ENCODE results near the gene CDKL1.

Gene CDKL1

DNA sequence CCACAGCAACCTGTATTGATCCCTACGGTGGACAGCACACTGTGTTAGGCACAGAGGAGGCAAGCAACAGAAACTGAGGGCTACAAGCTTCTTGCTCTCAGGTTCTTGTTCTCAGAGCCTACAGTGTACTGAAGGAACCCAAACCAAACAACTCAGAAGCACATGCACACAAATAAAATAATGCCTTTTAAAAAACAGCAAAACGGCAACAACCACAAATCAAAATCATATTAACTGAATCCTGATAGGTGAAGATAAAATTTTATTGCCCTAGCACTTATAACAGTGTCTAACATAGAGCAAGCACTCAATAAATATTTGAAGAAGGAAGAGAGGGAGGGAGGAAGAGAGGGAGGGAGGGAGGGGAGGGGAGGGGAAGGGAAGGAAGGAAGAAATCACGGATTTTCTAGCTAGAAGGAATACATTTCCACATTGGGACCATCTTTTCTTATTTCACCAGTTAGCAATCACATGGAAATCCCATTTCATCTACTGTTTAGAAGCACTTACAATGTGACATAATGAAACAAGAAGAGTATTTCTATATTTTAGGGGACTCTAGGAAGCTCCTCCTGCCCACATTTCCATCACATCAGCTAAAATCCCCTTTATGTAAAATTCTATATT, 57.4 kb downstream of the CDKL1 start:
- Histone ChIP-seq H3K27me3 (ENCODE audit: control insufficient read depth, low read length) (no peaks in the 10 kb centered on the region), H3K4me2 (ENCODE audit: low read length) (no peak overlapping the region), H3K9me3 (ENCODE audit: control insufficient read depth, insufficient read depth, low read length) (no peaks in the 10 kb centered on the region), H3K4me1 (ENCODE audit: control insufficient read depth, low read length) (peaks cover 14% of the 10 kb centered on the region), H3K36me3 (ENCODE audit: control insufficient read depth, low read length) (no peaks in the 10 kb centered on the region), H3K79me2 (ENCODE audit: control insufficient read depth, low read length) (no peaks in the 10 kb centered on the region), H3F3A (ENCODE audit: control insufficient read depth, insufficient read depth) (no peaks in the 10 kb centered on the region), H4K20me1 (ENCODE audit: control insufficient read depth, insufficient read depth, low read depth, low read length) (no peaks in the 10 kb centered on the region), H3K4me3 (ENCODE audit: low read length) (no peak overlapping the region), H3K9me2 (replicated peaks; ENCODE audit: control insufficient read depth, low read length) (no peaks in the 10 kb centered on the region), H3K27ac (ENCODE audit: low read depth, low read length) (no peak overlapping the region)
- TF ChIP-seq, protein P1, sequence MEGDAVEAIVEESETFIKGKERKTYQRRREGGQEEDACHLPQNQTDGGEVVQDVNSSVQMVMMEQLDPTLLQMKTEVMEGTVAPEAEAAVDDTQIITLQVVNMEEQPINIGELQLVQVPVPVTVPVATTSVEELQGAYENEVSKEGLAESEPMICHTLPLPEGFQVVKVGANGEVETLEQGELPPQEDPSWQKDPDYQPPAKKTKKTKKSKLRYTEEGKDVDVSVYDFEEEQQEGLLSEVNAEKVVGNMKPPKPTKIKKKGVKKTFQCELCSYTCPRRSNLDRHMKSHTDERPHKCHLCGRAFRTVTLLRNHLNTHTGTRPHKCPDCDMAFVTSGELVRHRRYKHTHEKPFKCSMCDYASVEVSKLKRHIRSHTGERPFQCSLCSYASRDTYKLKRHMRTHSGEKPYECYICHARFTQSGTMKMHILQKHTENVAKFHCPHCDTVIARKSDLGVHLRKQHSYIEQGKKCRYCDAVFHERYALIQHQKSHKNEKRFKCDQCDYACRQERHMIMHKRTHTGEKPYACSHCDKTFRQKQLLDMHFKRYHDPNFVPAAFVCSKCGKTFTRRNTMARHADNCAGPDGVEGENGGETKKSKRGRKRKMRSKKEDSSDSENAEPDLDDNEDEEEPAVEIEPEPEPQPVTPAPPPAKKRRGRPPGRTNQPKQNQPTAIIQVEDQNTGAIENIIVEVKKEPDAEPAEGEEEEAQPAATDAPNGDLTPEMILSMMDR (IDR thresholded peaks at IDR 0.05; ENCODE audit: low read depth, low read length, poor library complexity, severe bottlenecking) = no peak
- no peak for TF ChIP-seq EZH2phosphoT487 (IDR thresholded peaks at IDR 0.05; ENCODE audit: borderline replicate concordance, low read length)

DNA sequence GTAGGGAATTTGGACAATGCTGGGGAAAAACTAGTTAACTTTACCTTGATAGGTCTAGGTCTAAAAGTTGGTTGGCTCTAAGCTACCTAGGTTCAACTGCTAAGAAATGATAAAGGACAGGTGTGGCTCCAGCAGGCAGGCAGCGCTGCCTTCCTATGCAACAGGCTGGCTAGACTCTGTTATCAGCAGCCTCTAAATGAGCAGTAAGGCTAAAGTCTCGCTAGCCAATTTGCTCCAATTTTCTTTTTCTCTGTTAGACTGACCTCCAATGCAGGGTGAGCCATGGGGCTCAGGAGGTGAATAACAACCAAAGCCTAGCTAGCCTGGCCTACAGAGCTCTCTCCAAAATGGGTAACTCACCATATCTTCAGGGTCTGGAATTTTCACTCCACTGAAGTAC, 58.1 kb downstream of the CDKL1 start:
- H3K4me2 ChIP-seq (ENCODE audit: low read length) = no peak overlapping the region
- TF ChIP-seq EZH2phosphoT487 (IDR thresholded peaks at IDR 0.05; ENCODE audit: borderline replicate concordance, low read length) = no peak
- TF ChIP-seq, protein P1 (IDR thresholded peaks at IDR 0.05; ENCODE audit: low read depth, low read length, poor library complexity, severe bottlenecking) = no peak
- no peak overlapping the region for H3K27ac ChIP-seq (ENCODE audit: low read depth, low read length)
- H3K27me3 ChIP-seq (ENCODE audit: control insufficient read depth, low read length) = no peaks in the 10 kb centered on the region
- H3F3A ChIP-seq (ENCODE audit: control insufficient read depth, insufficient read depth) = no peaks in the 10 kb centered on the region
- no peaks in the 10 kb centered on the region for H3K79me2 ChIP-seq (ENCODE audit: control insufficient read depth, low read length)
- H4K20me1 ChIP-seq (ENCODE audit: control insufficient read depth, insufficient read depth, low read depth, low read length) = no peaks in the 10 kb centered on the region
- no peak overlapping the region for H3K4me3 ChIP-seq (ENCODE audit: low read length)
- peaks cover 14% of the 10 kb centered on the region for H3K4me1 ChIP-seq (ENCODE audit: control insufficient read depth, low read length)
- H3K9me2 ChIP-seq (replicated peaks; ENCODE audit: control insufficient read depth, low read length) = no peaks in the 10 kb centered on the region
- H3K36me3 ChIP-seq (ENCODE audit: control insufficient read depth, low read length) = no peaks in the 10 kb centered on the region
- no peaks in the 10 kb centered on the region for H3K9me3 ChIP-seq (ENCODE audit: control insufficient read depth, insufficient read depth, low read length)

DNA sequence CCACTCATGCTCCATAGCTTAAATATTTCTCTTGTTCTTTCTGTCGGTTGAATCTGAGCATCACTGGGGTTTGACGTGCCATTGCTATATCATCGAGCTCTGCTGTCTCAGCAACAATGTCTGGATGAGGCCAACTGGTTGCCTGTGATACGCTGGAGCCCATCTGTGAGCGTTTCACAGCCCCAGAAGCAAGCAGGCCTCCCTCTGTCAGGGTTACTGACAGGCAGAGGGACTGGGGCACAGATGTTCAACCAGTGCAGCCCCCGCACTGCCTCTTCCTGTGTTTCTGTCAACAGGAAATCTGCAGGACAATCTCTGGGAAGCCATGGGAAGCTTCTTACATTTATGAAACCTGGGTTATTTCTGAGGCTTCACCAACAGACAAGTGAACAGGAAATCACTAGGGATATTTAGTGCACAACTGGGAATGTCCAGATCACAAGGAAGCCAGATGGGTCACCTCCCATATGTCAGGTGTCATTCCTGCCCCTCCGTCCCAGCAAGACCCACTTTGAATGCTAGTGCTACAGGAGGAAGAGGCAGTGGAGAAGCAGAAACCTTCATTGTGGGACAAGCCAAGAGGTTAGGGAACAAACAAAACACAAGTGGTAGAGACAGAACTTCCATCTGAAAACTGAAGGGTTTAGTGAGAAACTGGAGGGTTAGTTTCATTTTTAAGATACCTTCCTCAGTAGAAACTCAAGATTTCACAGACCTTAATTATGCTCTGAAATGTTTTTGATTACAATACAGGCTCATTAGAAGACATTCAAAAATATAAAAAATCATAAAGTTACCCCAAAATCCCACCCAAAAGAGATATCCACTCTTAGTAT, 60.5 kb downstream of the CDKL1 start:
- H3K4me1 ChIP-seq (ENCODE audit: control insufficient read depth, low read length) = peaks cover 14% of the 10 kb centered on the region
- no peaks in the 10 kb centered on the region for H3K9me3 ChIP-seq (ENCODE audit: control insufficient read depth, insufficient read depth, low read length)
- no peaks in the 10 kb centered on the region for H3K9me2 ChIP-seq (replicated peaks; ENCODE audit: control insufficient read depth, low read length)
- H3K27me3 ChIP-seq (ENCODE audit: control insufficient read depth, low read length) = no peaks in the 10 kb centered on the region
- H3K4me2 ChIP-seq (ENCODE audit: low read length) = peak overlapping the region; percentile 42
- H3K27ac ChIP-seq (ENCODE audit: low read depth, low read length) = no peak overlapping the region
- no peaks in the 10 kb centered on the region for H3K79me2 ChIP-seq (ENCODE audit: control insufficient read depth, low read length)
- TF ChIP-seq EZH2phosphoT487 (IDR thresholded peaks at IDR 0.05; ENCODE audit: borderline replicate concordance, low read length) = no peak
- TF ChIP-seq, protein P1 (IDR thresholded peaks at IDR 0.05; ENCODE audit: low read depth, low read length, poor library complexity, severe bottlenecking) = no peak
- H4K20me1 ChIP-seq (ENCODE audit: control insufficient read depth, insufficient read depth, low read depth, low read length) = no peaks in the 10 kb centered on the region
- H3F3A ChIP-seq (ENCODE audit: control insufficient read depth, insufficient read depth) = no peaks in the 10 kb centered on the region
- no peaks in the 10 kb centered on the region for H3K36me3 ChIP-seq (ENCODE audit: control insufficient read depth, low read length)
- peak overlapping the region; percentile 25; the same call in 1 of the 2 replicates for H3K4me3 ChIP-seq (ENCODE audit: low read length)
